ENCODE measurements around the gene ZIC1. TPM values are rescaled to one million over a fixed set of nuclear protein-coding genes. Genes with fewer than 3 reads are reported as not detected.

The ZIC1 gene
- total and polyA plus RNA-seq, 9 of the 15 experiments (the other 6 are each of a cell fraction or from before 2014, with no cell fraction given), result 0.21 to 0.42 TPM; not detected in 7

GRCh38 chr3:147425388-147425850, 16.3 kb downstream of the ZIC1 start:
- WGBS (ENCODE audit: insufficient coverage, low coverage, missing lambda C conversion rate), result 0% methylated on average over 1 of the region's 1 CpG
- Histone ChIP-seq H3K4me3 (no peak overlapping the region), H3K36me3 (ENCODE audit: control insufficient read depth, insufficient read depth, low read length) (no peaks in the 10 kb centered on the region), H3K4me2 (ENCODE audit: insufficient read depth, low read length) (no peak overlapping the region), H3K9ac (ENCODE audit: insufficient read depth in 1 of 2, low read depth in 2 of 2, low read length in 2 of 2) (no peak overlapping the region), H4K20me1 (replicated peaks; ENCODE audit: control insufficient read depth, insufficient read depth, low read length) (no peaks in the 10 kb centered on the region), H2AFZ (ENCODE audit: low read depth, low read length) (no peak overlapping the region), H3K27me3 (ENCODE audit: control insufficient read depth in 2 of 2, insufficient read depth in 2 of 2, low read length in 2 of 2) (peaks cover 7 to 28% of the 10 kb centered on the region in 2 experiments), H3K27ac (ENCODE audit: extremely low read depth, low read depth, low read length) (no peak overlapping the region), H3K79me2 (ENCODE audit: control insufficient read depth, insufficient read depth, low read length) (no peaks in the 10 kb centered on the region), H3K4me1 (replicated peaks in 1 of 2; ENCODE audit: control insufficient read depth in 2 of 2, insufficient read depth in 2 of 2, low read length in 2 of 2) (no peaks in the 10 kb centered on the region; a peak in 1 of 5 replicates), H3K9me3 (replicated peaks; ENCODE audit: control insufficient read depth, insufficient read depth, low read depth, low read length) (no peaks in the 10 kb centered on the region), H3K9me1 (ENCODE audit: control insufficient read depth, insufficient read depth, low read length) (no peaks in the 10 kb centered on the region)
- intact Hi-C loops (cut with micrococcal nuclease) (no loop called here), in situ Hi-C loops (cut with MboI) (no loop called here)
- ATAC-seq (no peak), DNase-seq (ENCODE audit: extremely low read depth in 1 of 4, low spot score in 3 of 4) (no peak), FAIRE-seq (no peak)
- ChIA-PET CTCF (ENCODE audit: low intra/inter-chr PET ratio) (no interaction called here), POLR2A (no interaction called here)
- no TSS peak for BruUV-seq (replicated peaks)
- TF ChIP-seq, protein P1, sequence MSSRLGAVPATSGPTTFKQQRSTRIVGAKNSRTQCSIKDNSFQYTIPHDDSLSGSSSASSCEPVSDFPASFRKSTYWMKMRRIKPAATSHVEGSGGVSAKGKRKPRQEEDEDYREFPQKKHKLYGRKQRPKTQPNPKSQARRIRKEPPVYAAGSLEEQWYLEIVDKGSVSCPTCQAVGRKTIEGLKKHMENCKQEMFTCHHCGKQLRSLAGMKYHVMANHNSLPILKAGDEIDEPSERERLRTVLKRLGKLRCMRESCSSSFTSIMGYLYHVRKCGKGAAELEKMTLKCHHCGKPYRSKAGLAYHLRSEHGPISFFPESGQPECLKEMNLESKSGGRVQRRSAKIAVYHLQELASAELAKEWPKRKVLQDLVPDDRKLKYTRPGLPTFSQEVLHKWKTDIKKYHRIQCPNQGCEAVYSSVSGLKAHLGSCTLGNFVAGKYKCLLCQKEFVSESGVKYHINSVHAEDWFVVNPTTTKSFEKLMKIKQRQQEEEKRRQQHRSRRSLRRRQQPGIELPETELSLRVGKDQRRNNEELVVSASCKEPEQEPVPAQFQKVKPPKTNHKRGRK (tag; IDR thresholded peaks at IDR 0.05), result no peak
- TF ChIP-seq BRD9 (IDR thresholded peaks at IDR 0.05; ENCODE audit: low read depth, partially characterized antibody) (no peak), MGA (IDR thresholded peaks at IDR 0.05) (no peak), GTF2F1 (IDR thresholded peaks at IDR 0.05; ENCODE audit: low read depth, low read length) (no peak), ZNF77 (CRISPR knock-in tag; IDR thresholded peaks at IDR 0.05) (no peak), RAD51 (IDR thresholded peaks at IDR 0.05; ENCODE audit: borderline replicate concordance, low read depth) (no peak), NFIC (IDR thresholded peaks at IDR 0.05) (no peak), TCFL5 (CRISPR knock-in tag; conservative IDR thresholded peaks at IDR 0.05) (no peak), KDM1A (IDR thresholded peaks at IDR 0.05) (no peak), MXI1 (IDR thresholded peaks at IDR 0.05; ENCODE audit: low read depth, low read length) (no peak), RBBP5 (IDR thresholded peaks at IDR 0.05; ENCODE audit: borderline replicate concordance, insufficient read depth, low read length, poor library complexity, severe bottlenecking) (no peak)
